ENCODE data around the gene ZNF580.

GRCh38 chr19:55640043-55640576 is 692 bp upstream of the ZNF580 start:
- TF ChIP-seq CTCF (IDR thresholded peaks at IDR 0.05), result peak in 6 of 7 experiments; percentile 13 to 49 (median 45)
- TF ChIP-seq POLR2A (IDR thresholded peaks at IDR 0.05), result peak in 1 of 3 donors; percentile 48
